PFSK-1 (cell line): ENCODE measurements around the gene KCNC3.

Source experiments
- FOXP2 ChIP-seq: optimal IDR thresholded peaks from 2 replicates; pipeline ENCODE3; 2011; ENCODE audit warnings: borderline replicate concordance, control low read depth, inconsistent platforms; ENCODE audit not compliant: insufficient read depth; ENCODE audit errors: extremely low read length, extremely low read depth
- POLR2AphosphoS5 ChIP-seq: IDR thresholded peaks from 2 replicates; pipeline ENCODE4 v1.6.1; 2012; ENCODE audit warnings: low read depth, mild to moderate bottlenecking, control low read depth, low read length, moderate library complexity
- SIN3A ChIP-seq: IDR thresholded peaks from 2 replicates; pipeline ENCODE4 v1.6.1; 2012; ENCODE audit warnings: mild to moderate bottlenecking, low read length, moderate library complexity, borderline replicate concordance; ENCODE audit not compliant: insufficient read depth
- TAF1 ChIP-seq: IDR thresholded peaks from 2 replicates; pipeline ENCODE4 v1.6.1; 2012; ENCODE audit warnings: low read length, control low read depth, borderline replicate concordance; ENCODE audit not compliant: insufficient read depth
- TF ChIP-seq, protein P1 (sequence below), 2 experiments: IDR thresholded peaks; 2 replicates each; pipeline versions ENCODE4 v1.6.1 to v1.8.0; 2011 to 2012; ENCODE audit warnings: low read depth in 2 of 2, low read length in 2 of 2, control low read depth in 1 of 2, inconsistent platforms in 1 of 2, mild to moderate bottlenecking in 1 of 2, moderate library complexity in 1 of 2; ENCODE audit not compliant: insufficient read depth in 1 of 2

Gene KCNC3

DNA sequence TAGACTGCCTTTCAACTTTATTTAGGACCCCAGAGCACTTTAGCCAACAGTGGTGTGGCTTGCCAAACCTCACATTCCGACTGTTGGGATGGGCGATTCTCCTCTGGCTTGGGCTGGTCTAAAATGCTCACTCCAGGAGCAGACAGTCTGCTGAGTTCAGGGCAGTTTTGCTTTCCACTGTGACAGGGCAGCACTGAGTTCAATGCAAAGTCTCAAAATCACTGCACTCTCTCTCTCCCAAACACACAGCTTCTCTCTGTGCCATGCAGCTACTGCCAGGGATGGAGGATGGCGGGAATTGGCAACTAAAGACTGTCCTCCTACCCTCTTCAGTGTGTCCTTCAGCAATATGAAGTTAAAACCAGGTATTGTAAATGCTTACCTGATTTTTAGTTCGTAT lies 23.1 kb upstream of the KCNC3 start:
- TF ChIP-seq POLR2AphosphoS5: no peak
- TF ChIP-seq, protein P1, sequence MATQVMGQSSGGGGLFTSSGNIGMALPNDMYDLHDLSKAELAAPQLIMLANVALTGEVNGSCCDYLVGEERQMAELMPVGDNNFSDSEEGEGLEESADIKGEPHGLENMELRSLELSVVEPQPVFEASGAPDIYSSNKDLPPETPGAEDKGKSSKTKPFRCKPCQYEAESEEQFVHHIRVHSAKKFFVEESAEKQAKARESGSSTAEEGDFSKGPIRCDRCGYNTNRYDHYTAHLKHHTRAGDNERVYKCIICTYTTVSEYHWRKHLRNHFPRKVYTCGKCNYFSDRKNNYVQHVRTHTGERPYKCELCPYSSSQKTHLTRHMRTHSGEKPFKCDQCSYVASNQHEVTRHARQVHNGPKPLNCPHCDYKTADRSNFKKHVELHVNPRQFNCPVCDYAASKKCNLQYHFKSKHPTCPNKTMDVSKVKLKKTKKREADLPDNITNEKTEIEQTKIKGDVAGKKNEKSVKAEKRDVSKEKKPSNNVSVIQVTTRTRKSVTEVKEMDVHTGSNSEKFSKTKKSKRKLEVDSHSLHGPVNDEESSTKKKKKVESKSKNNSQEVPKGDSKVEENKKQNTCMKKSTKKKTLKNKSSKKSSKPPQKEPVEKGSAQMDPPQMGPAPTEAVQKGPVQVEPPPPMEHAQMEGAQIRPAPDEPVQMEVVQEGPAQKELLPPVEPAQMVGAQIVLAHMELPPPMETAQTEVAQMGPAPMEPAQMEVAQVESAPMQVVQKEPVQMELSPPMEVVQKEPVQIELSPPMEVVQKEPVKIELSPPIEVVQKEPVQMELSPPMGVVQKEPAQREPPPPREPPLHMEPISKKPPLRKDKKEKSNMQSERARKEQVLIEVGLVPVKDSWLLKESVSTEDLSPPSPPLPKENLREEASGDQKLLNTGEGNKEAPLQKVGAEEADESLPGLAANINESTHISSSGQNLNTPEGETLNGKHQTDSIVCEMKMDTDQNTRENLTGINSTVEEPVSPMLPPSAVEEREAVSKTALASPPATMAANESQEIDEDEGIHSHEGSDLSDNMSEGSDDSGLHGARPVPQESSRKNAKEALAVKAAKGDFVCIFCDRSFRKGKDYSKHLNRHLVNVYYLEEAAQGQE (IDR thresholded peaks at IDR 0.05; ENCODE audit: insufficient read depth in 1 of 2, low read depth in 2 of 2, low read length in 2 of 2): no peak
- no peak for TF ChIP-seq SIN3A
- TF ChIP-seq TAF1: no peak
- no peak for TF ChIP-seq FOXP2

DNA sequence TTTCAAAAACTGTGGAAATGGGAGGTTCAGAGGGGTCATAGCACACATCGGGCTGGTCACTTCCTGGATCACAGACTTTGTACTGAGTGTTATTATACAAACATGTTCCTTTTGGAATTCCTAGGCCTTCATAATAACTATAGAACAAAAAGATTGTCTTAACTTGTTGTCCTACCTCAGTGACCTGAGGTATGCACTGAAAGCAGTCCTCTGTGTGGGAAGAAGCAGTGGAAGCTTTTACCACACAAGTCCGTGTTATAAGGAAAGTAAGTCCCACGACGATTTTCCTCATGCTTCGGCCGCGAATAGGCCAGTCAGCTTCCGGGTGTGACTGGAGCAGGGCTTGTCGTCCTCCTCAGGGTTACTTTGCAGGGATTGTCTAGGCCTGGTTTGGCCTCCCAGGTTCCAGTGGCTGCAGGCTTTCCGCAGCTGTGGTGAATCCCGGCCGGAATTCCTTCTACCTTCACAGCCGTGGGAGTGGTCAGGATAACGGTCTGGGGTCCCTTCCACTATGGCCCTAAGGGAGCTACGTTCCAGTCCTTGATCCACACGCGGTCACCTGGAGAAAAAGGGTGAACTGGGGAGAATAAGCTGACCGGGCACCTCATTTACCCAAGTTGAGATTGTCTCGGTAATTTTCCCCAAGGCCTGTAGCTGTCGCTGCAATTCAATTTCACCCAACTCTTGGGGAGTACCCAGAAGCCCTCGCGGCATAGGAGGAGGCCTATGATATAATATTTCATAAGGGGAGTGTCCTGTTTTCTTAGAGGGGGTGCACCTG lies 20.3 kb upstream of the KCNC3 start:
- TF ChIP-seq SIN3A (no peak), POLR2AphosphoS5 (no peak), TAF1 (no peak), FOXP2 (no peak)
- TF ChIP-seq, protein P1 (IDR thresholded peaks at IDR 0.05; ENCODE audit: insufficient read depth in 1 of 2, low read depth in 2 of 2, low read length in 2 of 2): no peak

DNA sequence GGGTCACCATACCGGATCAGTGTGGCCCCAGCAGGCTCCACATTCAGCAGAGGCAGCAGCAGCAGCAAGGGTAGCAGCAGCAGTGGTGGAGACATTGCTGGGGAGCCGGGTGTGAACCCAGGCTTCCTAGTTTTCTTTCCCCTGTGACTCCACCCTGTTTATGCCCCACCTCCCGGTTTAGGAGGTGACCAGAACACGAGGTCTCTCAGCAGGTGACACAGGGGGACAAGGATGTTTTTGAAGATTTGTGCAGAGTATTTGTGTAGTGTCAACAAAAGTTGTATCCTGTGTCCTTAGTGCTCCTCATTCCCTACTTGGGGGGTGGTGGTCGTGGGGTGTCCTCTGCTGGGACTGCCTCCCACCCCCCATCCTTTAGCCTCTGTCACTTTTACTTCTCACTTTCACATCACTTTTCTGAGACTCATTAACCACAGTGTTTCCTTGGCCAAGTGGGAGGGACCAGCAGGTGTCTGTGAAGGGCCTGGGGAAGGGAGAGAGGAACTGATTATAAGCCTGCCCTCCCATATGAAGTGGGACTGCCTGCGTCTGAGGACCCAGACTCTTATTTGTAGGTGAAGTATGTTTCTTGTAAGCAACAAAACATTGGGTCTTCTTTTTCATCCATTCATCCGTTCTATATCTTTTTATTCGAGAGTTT lies 15.6 kb upstream of the KCNC3 start:
- TF ChIP-seq, protein P1 (IDR thresholded peaks at IDR 0.05; ENCODE audit: insufficient read depth in 1 of 2, low read depth in 2 of 2, low read length in 2 of 2): no peak
- no peak for TF ChIP-seq POLR2AphosphoS5
- no peak for TF ChIP-seq SIN3A
- no peak for TF ChIP-seq FOXP2
- no peak for TF ChIP-seq TAF1

DNA sequence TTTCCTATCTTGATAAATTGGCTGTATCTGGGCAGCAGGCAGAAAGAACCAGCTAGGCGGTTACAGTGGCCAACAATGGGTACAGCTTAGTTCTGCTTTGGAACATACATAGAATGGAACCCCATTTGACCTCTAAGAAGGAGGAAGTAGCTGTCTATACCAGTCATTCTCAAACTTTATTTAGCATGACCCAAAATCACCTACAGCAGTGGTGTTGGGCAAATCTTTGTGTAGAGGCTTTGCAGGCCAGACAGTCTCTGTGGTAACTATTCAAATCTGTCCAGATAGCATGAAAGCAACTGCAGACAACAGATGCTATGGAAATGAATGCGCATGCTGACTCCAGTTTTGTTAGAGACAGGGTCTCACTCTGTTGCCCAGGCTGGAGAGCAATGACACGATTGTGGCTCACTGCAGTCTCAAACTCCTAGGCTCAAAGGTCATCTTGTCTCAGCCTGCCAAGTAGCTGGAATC lies 12.0 kb upstream of the KCNC3 start:
- no peak for TF ChIP-seq TAF1
- no peak for TF ChIP-seq FOXP2
- TF ChIP-seq, protein P1 (IDR thresholded peaks at IDR 0.05; ENCODE audit: insufficient read depth in 1 of 2, low read depth in 2 of 2, low read length in 2 of 2): no peak
- TF ChIP-seq SIN3A: no peak

DNA sequence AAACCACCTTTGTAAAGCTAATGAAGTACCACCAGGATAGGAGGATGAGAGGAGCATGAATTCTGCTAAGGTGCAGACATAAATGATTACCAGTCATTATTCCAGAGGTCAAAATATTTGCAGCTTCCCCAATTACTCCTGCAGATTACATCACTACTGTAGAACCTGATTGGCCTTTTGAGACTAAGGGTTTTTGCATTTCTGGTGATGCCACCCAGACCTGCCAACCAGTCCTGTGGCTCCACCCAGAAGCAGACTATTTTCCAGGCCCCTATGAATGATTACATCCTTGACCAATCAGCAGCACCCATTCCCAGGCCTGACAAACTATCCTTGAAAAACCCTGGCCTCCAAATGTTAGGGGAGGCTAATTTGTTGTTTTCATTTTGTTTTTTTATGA lies 11.2 kb upstream of the KCNC3 start:
- TF ChIP-seq, protein P1 (IDR thresholded peaks at IDR 0.05; ENCODE audit: insufficient read depth in 1 of 2, low read depth in 2 of 2, low read length in 2 of 2): no peak
- no peak for TF ChIP-seq SIN3A
